Measurements from ENCODE around the gene TMEM121B.

TMEM121B gene

GRCh38 chr22:17117890-17118289, 3.3 kb downstream of the TMEM121B start:
- H3K4me1 ChIP-seq (ENCODE audit: control insufficient read depth in 1 of 2, insufficient read depth in 1 of 2, low read depth in 1 of 2, low read length in 1 of 2), result peaks cover 79 to 89% of the 10 kb centered on the region in 2 experiments
- no peaks in the 10 kb centered on the region for H3K9me3 ChIP-seq
- H3K4me3 ChIP-seq (ENCODE audit: low read depth in 1 of 2, low read length in 1 of 2), result peak overlapping the region; percentile 69 to 77
- H3K27ac ChIP-seq, result peak overlapping the region; percentile 91
- peaks cover 28% of the 10 kb centered on the region for H3K36me3 ChIP-seq
- no peak for TF ChIP-seq CTCF (IDR thresholded peaks at IDR 0.05)
- H3K27me3 ChIP-seq, result peaks cover 37% of the 10 kb centered on the region

- peaks cover 31% of the 10 kb centered on the region for H3K36me3 ChIP-seq
- peaks cover 32% of the 10 kb centered on the region for H3K27me3 ChIP-seq
- peak overlapping the region; percentile 69 to 77 for H3K4me3 ChIP-seq (ENCODE audit: low read depth in 1 of 2, low read length in 1 of 2)
- no peak for TF ChIP-seq CTCF (IDR thresholded peaks at IDR 0.05)
- H3K4me1 ChIP-seq (ENCODE audit: control insufficient read depth in 1 of 2, insufficient read depth in 1 of 2, low read depth in 1 of 2, low read length in 1 of 2), result peaks cover 84 to 93% of the 10 kb centered on the region in 2 experiments
- peak overlapping the region; percentile 91 for H3K27ac ChIP-seq
- no peaks in the 10 kb centered on the region for H3K9me3 ChIP-seq
Measured at GRCh38 chr22:17117400-17117799, 3.8 kb downstream of the TMEM121B start.

GRCh38 chr22:17116572-17117330, 4.4 kb downstream of the TMEM121B start:
- TF ChIP-seq CTCF (IDR thresholded peaks at IDR 0.05), result no peak
- Histone ChIP-seq H3K27ac (peak overlapping the region; percentile 91), H3K27me3 (peaks cover 26% of the 10 kb centered on the region), H3K9me3 (no peaks in the 10 kb centered on the region), H3K4me1 (ENCODE audit: control insufficient read depth in 1 of 2, insufficient read depth in 1 of 2, low read depth in 1 of 2, low read length in 1 of 2) (peaks cover 86 to 96% of the 10 kb centered on the region in 2 experiments), H3K36me3 (peaks cover 38% of the 10 kb centered on the region), H3K4me3 (ENCODE audit: low read depth in 1 of 2, low read length in 1 of 2) (peak overlapping the region; percentile 69 to 77)

GRCh38 chr22:17115945-17116565, 5.1 kb downstream of the TMEM121B start:
- Histone ChIP-seq H3K4me3 (ENCODE audit: low read depth in 1 of 2, low read length in 1 of 2) (peak overlapping the region; percentile 69 to 77), H3K27me3 (peaks cover 19% of the 10 kb centered on the region), H3K9me3 (no peaks in the 10 kb centered on the region), H3K4me1 (ENCODE audit: control insufficient read depth in 1 of 2, insufficient read depth in 1 of 2, low read depth in 1 of 2, low read length in 1 of 2) (peaks cover 88 to 96% of the 10 kb centered on the region in 2 experiments), H3K36me3 (peaks cover 45% of the 10 kb centered on the region), H3K27ac (peak overlapping the region; percentile 91)
- TF ChIP-seq CTCF (IDR thresholded peaks at IDR 0.05), result no peak

GRCh38 chr22:17115236-17115635, 5.9 kb downstream of the TMEM121B start:
- no peaks in the 10 kb centered on the region for H3K9me3 ChIP-seq
- peaks cover 94 to 98% of the 10 kb centered on the region in 2 experiments for H3K4me1 ChIP-seq (ENCODE audit: control insufficient read depth in 1 of 2, insufficient read depth in 1 of 2, low read depth in 1 of 2, low read length in 1 of 2)
- H3K36me3 ChIP-seq, result peaks cover 53% of the 10 kb centered on the region
- peaks cover 11% of the 10 kb centered on the region for H3K27me3 ChIP-seq
- TF ChIP-seq CTCF (IDR thresholded peaks at IDR 0.05), result no peak
- peak overlapping the region in 1 of 2 experiments; percentile 7 for H3K4me3 ChIP-seq (ENCODE audit: low read depth in 1 of 2, low read length in 1 of 2)
- H3K27ac ChIP-seq, result peak overlapping the region; percentile 91

Data from neutrophil (primary cell).